B cell (primary cell): ENCODE measurements around the gene JADE2. TPM values are rescaled to one million over a fixed set of nuclear protein-coding genes. Genes with fewer than 3 reads are reported as not detected.

Experiments used
- ATAC-seq: fragments of 200-7000 bp; cut with Tn5 transposase; one replicate; pipeline ENCODE4 v1.10.0; 2021; ENCODE audit warnings: low read depth, mild to moderate bottlenecking, moderate number of reproducible peaks, moderate library complexity
- CTCF ChIA-PET: fragments of 350-600 bp; sonication (Branson Sonifier 250); formaldehyde crosslinking; loops from one replicate; lab custom pipeline; 2021; ENCODE audit warnings: antibody characterized with exemption, inconsistent platforms; lab: Charles Lee
- POLR2A ChIA-PET: fragments of 350-600 bp; sonication (Branson Sonifier 250); formaldehyde crosslinking; loops from one replicate; lab custom pipeline; 2021; ENCODE audit warnings: antibody characterized with exemption; lab: Charles Lee
- DNase-seq: peaks from one replicate; pipeline ENCODE4 v3.0.0; 2013
- H2AFZ ChIP-seq: 2 replicates; pipeline ENCODE4 v1.6.1; 2012; ENCODE audit warnings: mild to moderate bottlenecking, low read depth, low read length; ENCODE audit not compliant: insufficient read depth, poor library complexity, severe bottlenecking
- H3K27ac ChIP-seq, 2 donors: 1 replicate in 1 of 2; 2 replicates in 1 of 2; pipeline ENCODE4 v1.5.1; 2012 to 2013; ENCODE audit warnings: low read length in 2 of 2, mild to moderate bottlenecking in 2 of 2, moderate library complexity in 1 of 2
- H3K27me3 ChIP-seq, 4 experiments: fragments of 200-600 bp in 1 of 4; sonication (generic) in 1 of 4; replicated peaks in 1 of 4; 1 replicate in 2 of 4; 2 replicates in 2 of 4; pipeline versions ENCODE4 v1.6.1 to v1.7.0; 2013 to 2016; ENCODE audit warnings: low read length in 3 of 4, mild to moderate bottlenecking in 2 of 4, mixed read lengths in 1 of 4, moderate library complexity in 1 of 4; ENCODE audit not compliant: insufficient read depth in 4 of 4, control insufficient read depth in 3 of 4; ENCODE audit errors: control extremely low read depth in 1 of 4
- H3K36me3 ChIP-seq, 2 experiments: replicated peaks in 1 of 2; 1 replicate in 1 of 2; 2 replicates in 1 of 2; pipeline versions ENCODE4 v1.6.1 to v1.7.1; 2013; ENCODE audit warnings: low read length in 1 of 2; ENCODE audit not compliant: insufficient read depth in 2 of 2, control insufficient read depth in 1 of 2; ENCODE audit errors: control extremely low read depth in 1 of 2, extremely low read depth in 1 of 2
- H3K4me1 ChIP-seq, 2 donors: fragments of 200-600 bp in 1 of 2; sonication (generic) in 1 of 2; 1 replicate in 1 of 2; 2 replicates in 1 of 2; pipeline versions ENCODE4 v1.5.1 to v1.6.1; 2013 to 2017; ENCODE audit warnings: low read length in 2 of 2; ENCODE audit not compliant: control insufficient read depth in 2 of 2, insufficient read depth in 2 of 2
- H3K4me2 ChIP-seq: replicated peaks from 2 replicates; pipeline ENCODE3; 2012; ENCODE audit warnings: mild to moderate bottlenecking, low read depth, low read length; ENCODE audit not compliant: poor library complexity, severe bottlenecking
- H3K4me3 ChIP-seq, 5 experiments: fragments of 200-600 bp in 1 of 5; sonication (generic) in 1 of 5; 1 replicate in 3 of 5; 2 replicates in 2 of 5; pipeline versions ENCODE4 v1.5.1 to v1.7.0; 2011 to 2016; ENCODE audit warnings: low read length in 4 of 5, mild to moderate bottlenecking in 4 of 5, low read depth in 2 of 5, control low read depth in 1 of 5, moderate library complexity in 1 of 5; ENCODE audit not compliant: insufficient read depth in 1 of 5; ENCODE audit errors: control extremely low read depth in 1 of 5, extremely low read depth in 1 of 5
- H3K79me2 ChIP-seq: fragments of 200-600 bp; sonication (generic); one replicate; pipeline ENCODE4 v1.6.0; 2016; ENCODE audit warnings: low read length; ENCODE audit not compliant: control insufficient read depth, insufficient read depth
- H3K9ac ChIP-seq: fragments of 200-600 bp; sonication (generic); 2 replicates; pipeline ENCODE4 v1.6.1; 2017; ENCODE audit warnings: mild to moderate bottlenecking, low read length, moderate library complexity
- H3K9me3 ChIP-seq, 3 donors: one replicate each; pipeline versions ENCODE4 v1.6.1 to v1.7.1; 2013; ENCODE audit warnings: low read length in 2 of 3; ENCODE audit not compliant: control insufficient read depth in 2 of 3, insufficient read depth in 1 of 3; ENCODE audit errors: control extremely low read depth in 1 of 3
- H4K20me1 ChIP-seq: 2 replicates; pipeline ENCODE4 v1.6.0; 2012; ENCODE audit warnings: mild to moderate bottlenecking, low read length; ENCODE audit not compliant: insufficient read depth, control insufficient read depth, poor library complexity, severe bottlenecking
- H3K27ac Mint-ChIP-seq: one replicate; pipeline ENCODE4 v1.8.0; 2021; ENCODE audit warnings: mixed read lengths
- H3K27me3 Mint-ChIP-seq: one replicate; pipeline ENCODE4 v1.8.0; 2021; ENCODE audit warnings: mixed read lengths
- H3K4me1 Mint-ChIP-seq: one replicate; pipeline ENCODE4 v1.8.0; 2021; ENCODE audit warnings: mixed read lengths
- H3K4me3 Mint-ChIP-seq: one replicate; pipeline ENCODE4 v1.8.0; 2021; ENCODE audit warnings: mixed read lengths
- H3K9me3 Mint-ChIP-seq: one replicate; pipeline ENCODE4 v1.8.0; 2022; ENCODE audit warnings: mixed read lengths; ENCODE audit not compliant: insufficient read depth
- CTCF ChIP-seq: fragments of 200-600 bp; IDR thresholded peaks from one replicate; pipeline ENCODE4 v1.8.0; 2022; ENCODE audit warnings: antibody characterized with exemption, mild to moderate bottlenecking
- EZH2 ChIP-seq: IDR thresholded peaks from 2 replicates; pipeline ENCODE4 v1.6.1; 2012; ENCODE audit warnings: borderline replicate concordance, low read depth, mild to moderate bottlenecking, moderate library complexity, low read length; ENCODE audit not compliant: insufficient read depth, poor library complexity, severe bottlenecking
- WGBS: methylation state at CpG from one replicate; pipeline ENCODE4 v1.1.5; 2013; ENCODE audit warnings: missing lambda C conversion rate; ENCODE audit not compliant: insufficient coverage; 5-methylcytosine and 5-hydroxymethylcytosine counted together
- intact Hi-C: fragments of 100-400 bp; cut with micrococcal nuclease; formaldehyde crosslinking; loops from one replicate; pipeline ENCODE4 v1.10.0; 2022
- polyA plus RNA-seq: library from polyadenylated mRNA; depleted of rRNA; stranded (reverse); fragments of >200 nt; gene quantifications from 2 replicates; pipeline ENCODE4 v1.2.3, GENCODE V29; 2012
- total RNA-seq, 2 donors: library from RNA; stranded (reverse); fragments of 120-200 nt in 1 of 2; gene quantifications; 1 replicate in 1 of 2; 2 replicates in 1 of 2; pipeline versions ENCODE4 v1.2.3 to v1.2.4, GENCODE V29; 2013 to 2022

Gene JADE2
- total and polyA plus RNA-seq, 2 donors (not counting 1 experiment from before 2014, with no cell fraction given): 80.5 to 247 TPM

GRCh38 chr5:134506054-134507039, 19.1 kb upstream of the JADE2 start:
- Histone ChIP-seq H3K9me3 (no peaks in the 10 kb centered on the region), H3K36me3 (no peaks in the 10 kb centered on the region), H2AFZ (no peak overlapping the region), H3K4me1 (peaks cover 0 to 14% of the 10 kb centered on the region in 2 donors), H3K79me2 (no peaks in the 10 kb centered on the region), H3K27ac (no peak overlapping the region), H3K27me3 (no peaks in the 10 kb centered on the region), H4K20me1 (no peaks in the 10 kb centered on the region), H3K4me2 (no peak overlapping the region), H3K4me3 (no peak overlapping the region), H3K9ac (no peak overlapping the region)
- no peak overlapping the region for H3K27ac Mint-ChIP-seq
- 87% methylated on average over 10 of the region's 10 CpGs for WGBS
- H3K4me3 Mint-ChIP-seq: no peak overlapping the region
- POLR2A ChIA-PET: interaction anchor here (0.7 to 1.4 kb wide), 3 partner anchors 18 to 24 kb away, joined by 3 to 6 read pairs (median 5); no protein-coding TSS in a partner anchor
- DNase-seq (no peak), ATAC-seq (no peak)
- TF ChIP-seq EZH2: no peak
- no peak for TF ChIP-seq CTCF
- H3K4me1 Mint-ChIP-seq: peaks cover 7% of the 10 kb centered on the region
- H3K27me3 Mint-ChIP-seq: no peaks in the 10 kb centered on the region
- CTCF ChIA-PET: no interaction called here
- no peaks in the 10 kb centered on the region for H3K9me3 Mint-ChIP-seq
- intact Hi-C loops: no loop called here

- ChIA-PET CTCF (interaction anchor here (0.7 kb wide), 1 partner anchor 283 kb away, joined by 3 read pairs; no protein-coding TSS in a partner anchor), POLR2A (interaction anchor here (1.4 kb wide), 1 partner anchor 17 kb away, joined by 6 read pairs; no protein-coding TSS in a partner anchor)
- Histone ChIP-seq H3K4me1 (peaks cover 0 to 9% of the 10 kb centered on the region in 2 donors), H2AFZ (no peak overlapping the region), H3K27ac (no peak overlapping the region), H3K4me3 (no peak overlapping the region), H3K9ac (no peak overlapping the region), H3K27me3 (no peaks in the 10 kb centered on the region), H4K20me1 (no peaks in the 10 kb centered on the region), H3K9me3 (no peaks in the 10 kb centered on the region), H3K36me3 (no peaks in the 10 kb centered on the region), H3K4me2 (no peak overlapping the region), H3K79me2 (no peaks in the 10 kb centered on the region)
- H3K9me3 Mint-ChIP-seq: no peaks in the 10 kb centered on the region
- intact Hi-C loops: no loop called here
- H3K27ac Mint-ChIP-seq: no peak overlapping the region
- DNase-seq: no peak
- no peak for ATAC-seq
- WGBS: 92% methylated on average over 4 of the region's 6 CpGs
- H3K4me1 Mint-ChIP-seq: peaks cover 2% of the 10 kb centered on the region
- TF ChIP-seq CTCF (no peak), EZH2 (no peak)
- no peaks in the 10 kb centered on the region for H3K27me3 Mint-ChIP-seq
- H3K4me3 Mint-ChIP-seq: no peak overlapping the region
Observed at GRCh38 chr5:134507452-134507851, 18.0 kb upstream of the JADE2 start.
